SJSA1 (cell line): ENCODE data around the gene PSMG3. TPM values are rescaled to one million over a fixed set of nuclear protein-coding genes. Genes with fewer than 3 reads are reported as not detected.

Source experiments
- DNase-seq, 2 experiments: peaks; one replicate each; pipeline ENCODE4 v3.0.0-alpha.2; 2015 to 2020; ENCODE audit warnings: low spot score in 2 of 2, low read depth in 1 of 2
- H3K27ac ChIP-seq: fragments of 250-450 bp; sonication (Bioruptor Pico); 2 replicates; pipeline ENCODE4 v1.5.1; 2020; ENCODE audit warnings: mild to moderate bottlenecking, moderate library complexity
- H3K27me3 ChIP-seq: fragments of 250-450 bp; sonication (Bioruptor Pico); replicated peaks from 2 replicates; pipeline ENCODE4 v1.5.1; 2020; ENCODE audit warnings: mild to moderate bottlenecking, moderate library complexity
- H3K36me3 ChIP-seq: fragments of 250-450 bp; sonication (Bioruptor Pico); 2 replicates; pipeline ENCODE4 v1.5.1; 2020; ENCODE audit warnings: mild to moderate bottlenecking
- H3K4me1 ChIP-seq: fragments of 250-450 bp; sonication (Bioruptor Pico); replicated peaks from 2 replicates; pipeline ENCODE4 v1.6.1; 2021; ENCODE audit warnings: mild to moderate bottlenecking
- H3K4me3 ChIP-seq: fragments of 250-450 bp; sonication (Bioruptor Pico); 2 replicates; pipeline ENCODE4 v1.5.1; 2020; ENCODE audit warnings: mild to moderate bottlenecking
- H3K9me3 ChIP-seq: fragments of 250-450 bp; sonication (Bioruptor Pico); replicated peaks from 2 replicates; pipeline ENCODE4 v1.5.1; 2020; ENCODE audit warnings: mild to moderate bottlenecking
- total RNA-seq: library from RNA; depleted of rRNA; stranded (reverse); fragments of >200 nt; shearing (Covaris generic); gene quantifications from 2 replicates; pipeline ENCODE4 v1.2.3, GENCODE V29; 2014; rRNA removed

The PSMG3 gene, protein sequence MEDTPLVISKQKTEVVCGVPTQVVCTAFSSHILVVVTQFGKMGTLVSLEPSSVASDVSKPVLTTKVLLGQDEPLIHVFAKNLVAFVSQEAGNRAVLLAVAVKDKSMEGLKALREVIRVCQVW
- total RNA-seq, result 63.9 and 84.7 TPM in 2 replicates

DNA sequence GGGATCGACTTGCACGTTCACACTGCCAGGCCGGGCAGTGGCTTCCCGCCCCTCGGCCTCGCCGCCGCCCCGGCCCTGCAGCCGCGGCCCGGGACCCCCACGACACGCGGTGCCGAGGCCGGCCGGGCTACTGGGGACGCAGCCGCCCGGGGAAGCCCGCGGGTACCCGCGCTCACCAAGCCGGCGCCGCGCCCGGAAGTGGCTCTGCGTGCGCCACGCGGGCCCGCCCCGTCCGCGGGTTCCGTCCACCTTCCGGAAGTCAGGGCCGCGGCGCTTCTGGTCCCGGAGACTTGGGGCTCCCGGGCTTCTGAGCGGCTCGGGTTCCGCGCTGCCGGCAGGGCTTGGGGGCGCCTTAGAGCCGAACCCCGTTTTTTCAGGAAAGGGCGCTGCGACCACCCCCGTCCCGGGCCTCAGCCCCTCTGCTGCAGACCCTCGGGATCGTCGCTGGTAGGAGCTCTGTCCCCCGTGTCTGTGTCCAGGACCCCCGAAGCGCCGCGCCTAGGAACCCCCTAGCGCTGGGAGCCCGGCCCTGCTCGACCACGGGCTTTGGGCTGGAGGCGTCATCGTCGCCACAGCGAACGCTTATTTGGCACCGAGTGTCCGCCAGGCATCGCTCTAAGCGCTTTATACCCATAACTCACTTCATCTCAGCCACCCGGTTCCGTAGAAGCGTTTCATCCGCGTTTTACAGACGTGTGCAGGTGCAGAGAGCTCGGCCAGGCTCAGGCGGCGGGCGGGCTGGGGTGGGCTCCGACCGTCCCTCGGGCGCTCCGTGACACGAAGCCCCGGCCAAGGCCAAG is at the start of gene PSMG3:
Gene PSMG3, minus strand, starts transcription at position 200 of the 800 bp plus-strand sequence. CDS start 693 bp downstream, outside the sequence.
- peak within 1 kb of the TSS; percentile 82 for H3K27ac ChIP-seq

GRCh38 chr7:1618475-1618874 is 48.6 kb upstream of the PSMG3 start:
- Histone ChIP-seq H3K36me3 (no peaks in the 10 kb centered on the region), H3K4me1 (no peaks in the 10 kb centered on the region), H3K27me3 (0 out of 2 replicates have a peak, but pooled peaks cover 10% of the 10 kb centered on the region), H3K4me3 (no peak overlapping the region), H3K9me3 (no peaks in the 10 kb centered on the region), H3K27ac (no peak overlapping the region)
- no peak for DNase-seq

More for the DNA sequence above, at the start of gene PSMG3:
- Histone ChIP-seq H3K27me3 (no peaks in the 10 kb centered on the region), H3K36me3 (peaks cover 40% of the 10 kb centered on the region), H3K9me3 (no peaks in the 10 kb centered on the region; the same call in 1 of the 2 replicates), H3K4me3 (peak within 1 kb of the TSS; percentile 94), H3K4me1 (peaks cover 33% of the 10 kb centered on the region)
- peak; percentile 87 to 90 for DNase-seq

- Histone ChIP-seq H3K9me3 (no peaks in the 10 kb centered on the region), H3K36me3 (no peaks in the 10 kb centered on the region), H3K4me1 (no peaks in the 10 kb centered on the region), H3K27me3 (0 out of 2 replicates have a peak, but pooled peaks cover 10% of the 10 kb centered on the region), H3K4me3 (no peak overlapping the region), H3K27ac (no peak overlapping the region)
- no peak for DNase-seq
Measured at GRCh38 chr7:1617957-1618356, 48.1 kb upstream of the PSMG3 start.

- Histone ChIP-seq H3K4me3 (no peak overlapping the region), H3K27ac (no peak overlapping the region)
- DNase-seq, result no peak
Measured at GRCh38 chr7:1616741-1617140, 46.9 kb upstream of the PSMG3 start.

GRCh38 chr7:1611708-1612241 is 41.9 kb upstream of the PSMG3 start:
- H3K36me3 ChIP-seq, result no peaks in the 10 kb centered on the region
- H3K4me3 ChIP-seq, result no peak overlapping the region
- no peaks in the 10 kb centered on the region for H3K9me3 ChIP-seq
- peak; percentile 81 to 84 for DNase-seq
- peaks cover 19% of the 10 kb centered on the region for H3K4me1 ChIP-seq
- 0 out of 2 replicates have a peak, but pooled peaks cover 3% of the 10 kb centered on the region for H3K27me3 ChIP-seq
- H3K27ac ChIP-seq, result peak overlapping the region; percentile 37; the same call in 1 of the 2 replicates

More at GRCh38 chr7:1616741-1617140, 46.9 kb upstream of the PSMG3 start:
- H3K27me3 ChIP-seq, result 0 out of 2 replicates have a peak, but pooled peaks cover 10% of the 10 kb centered on the region
- H3K9me3 ChIP-seq, result no peaks in the 10 kb centered on the region
- no peaks in the 10 kb centered on the region for H3K36me3 ChIP-seq
- peaks cover 9% of the 10 kb centered on the region for H3K4me1 ChIP-seq

DNA sequence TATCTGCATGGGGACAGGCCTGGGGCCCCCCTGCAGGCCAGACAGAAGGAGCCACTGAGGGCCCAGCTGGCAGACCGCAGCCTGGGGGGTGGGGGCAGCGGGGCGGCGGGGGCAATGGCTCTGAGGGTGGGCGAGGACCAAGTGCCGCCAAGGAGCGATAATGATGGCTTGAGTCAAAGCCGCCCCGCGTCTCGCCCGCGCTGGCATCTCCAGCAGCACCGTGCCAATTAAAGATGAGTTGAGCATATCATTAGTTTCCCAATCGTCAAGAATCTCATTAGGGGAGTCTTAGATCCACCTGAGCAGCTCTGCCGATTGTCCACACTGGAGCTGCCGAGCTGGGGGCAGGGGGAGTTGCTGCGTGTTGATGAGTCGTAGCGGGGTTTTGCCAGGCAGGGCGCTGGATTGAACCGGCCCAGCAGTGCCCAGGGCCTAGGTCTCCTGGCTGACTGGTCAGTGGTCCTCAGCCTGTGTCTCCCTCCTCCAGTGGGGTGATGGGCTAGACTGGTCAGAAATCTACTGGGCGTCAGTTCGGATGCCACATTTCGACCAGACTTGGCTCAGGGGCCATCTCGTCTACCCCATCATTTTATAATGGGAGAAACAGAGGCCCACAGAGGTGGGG is 41.0 kb upstream of the PSMG3 start:
- no peak for DNase-seq
- H3K27me3 ChIP-seq, result 0 out of 2 replicates have a peak, but pooled peaks cover 3% of the 10 kb centered on the region
- no peaks in the 10 kb centered on the region for H3K36me3 ChIP-seq
- H3K4me3 ChIP-seq, result no peak overlapping the region
- no peak overlapping the region for H3K27ac ChIP-seq
- peaks cover 19% of the 10 kb centered on the region for H3K4me1 ChIP-seq
- no peaks in the 10 kb centered on the region for H3K9me3 ChIP-seq

DNA sequence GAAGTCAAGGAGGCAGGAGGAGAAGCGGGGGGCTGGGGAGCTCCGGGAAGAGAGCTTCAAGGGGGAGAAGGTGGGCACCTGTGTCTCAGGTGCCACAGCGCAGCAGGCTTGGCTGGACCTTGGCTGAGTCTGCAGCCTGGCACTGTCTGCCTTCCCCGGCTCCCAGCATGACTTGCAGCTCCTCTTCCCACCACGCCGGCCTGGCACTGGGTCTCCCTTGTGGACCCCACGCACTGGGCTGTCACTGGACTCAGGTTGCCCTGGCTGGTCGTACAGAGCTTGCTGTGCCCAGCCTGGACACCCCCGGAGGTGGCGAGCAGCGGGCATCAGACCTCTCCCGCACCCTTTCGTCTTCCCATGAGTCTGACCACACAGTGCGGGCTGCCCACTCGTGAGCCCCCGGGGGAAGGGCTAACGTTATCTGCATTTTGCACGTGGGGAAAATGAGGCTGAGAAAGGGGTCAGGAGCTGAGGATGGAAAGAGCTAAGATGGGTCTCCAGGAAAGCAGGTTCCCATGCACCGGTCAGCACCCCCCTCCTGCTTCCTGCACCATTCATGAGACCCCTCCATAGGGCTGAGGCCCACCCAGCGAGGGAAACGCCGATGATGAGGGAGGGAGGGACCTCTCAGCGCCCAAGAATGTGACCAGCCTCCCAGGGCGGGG is 40.3 kb upstream of the PSMG3 start:
- H3K36me3 ChIP-seq, result no peaks in the 10 kb centered on the region

DNA sequence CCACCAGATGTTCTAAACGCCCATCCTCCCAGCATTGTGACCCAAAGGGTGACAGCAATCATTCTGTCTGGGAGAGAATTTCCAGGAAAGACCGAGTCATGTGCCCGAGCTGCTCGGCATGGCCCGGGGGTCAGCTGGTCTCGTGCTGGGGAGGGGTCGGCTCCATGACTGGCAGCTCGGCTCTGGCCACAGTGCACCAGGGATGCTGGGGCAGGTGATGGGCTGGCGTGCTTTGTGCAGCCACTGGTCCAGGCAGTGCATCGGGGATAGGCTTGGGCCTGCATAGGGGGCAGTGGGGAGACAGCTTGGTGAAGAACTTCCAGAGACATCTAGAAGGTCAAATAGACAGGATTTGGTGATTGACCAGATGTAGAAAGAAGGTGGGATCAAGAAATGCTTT is 39.2 kb upstream of the PSMG3 start:
- Histone ChIP-seq H3K27ac (no peak overlapping the region), H3K36me3 (no peaks in the 10 kb centered on the region), H3K4me1 (peaks cover 19% of the 10 kb centered on the region), H3K4me3 (no peak overlapping the region), H3K9me3 (no peaks in the 10 kb centered on the region), H3K27me3 (peaks cover 7% of the 10 kb centered on the region; the same call in 1 of the 2 replicates)
- DNase-seq, result no peak

More for the DNA sequence above, 40.3 kb upstream of the PSMG3 start:
- H3K4me1 ChIP-seq, result peaks cover 19% of the 10 kb centered on the region
- DNase-seq, result no peak
- H3K9me3 ChIP-seq, result no peaks in the 10 kb centered on the region
- peaks cover 4% of the 10 kb centered on the region; the same call in 1 of the 2 replicates for H3K27me3 ChIP-seq
- H3K27ac ChIP-seq, result no peak overlapping the region
- H3K4me3 ChIP-seq, result no peak overlapping the region

- peaks cover 11% of the 10 kb centered on the region; the same call in 1 of the 2 replicates for H3K27me3 ChIP-seq
- no peaks in the 10 kb centered on the region for H3K9me3 ChIP-seq
- no peaks in the 10 kb centered on the region for H3K36me3 ChIP-seq
- no peak overlapping the region for H3K4me3 ChIP-seq
- H3K4me1 ChIP-seq, result peaks cover 19% of the 10 kb centered on the region
- DNase-seq, result no peak
- H3K27ac ChIP-seq, result no peak overlapping the region
Measured at GRCh38 chr7:1608318-1608717, 38.5 kb upstream of the PSMG3 start.

GRCh38 chr7:1607696-1608095 is 37.9 kb upstream of the PSMG3 start:
- no peaks in the 10 kb centered on the region for H3K36me3 ChIP-seq
- H3K9me3 ChIP-seq, result no peaks in the 10 kb centered on the region
- H3K4me1 ChIP-seq, result peaks cover 19% of the 10 kb centered on the region
- H3K27me3 ChIP-seq, result peaks cover 11% of the 10 kb centered on the region; the same call in 1 of the 2 replicates
- no peak overlapping the region for H3K27ac ChIP-seq
- no peak for DNase-seq
- no peak overlapping the region for H3K4me3 ChIP-seq

- Histone ChIP-seq H3K27me3 (peaks cover 11% of the 10 kb centered on the region; the same call in 1 of the 2 replicates), H3K9me3 (no peaks in the 10 kb centered on the region), H3K4me1 (peaks cover 13% of the 10 kb centered on the region), H3K27ac (no peak overlapping the region), H3K4me3 (no peak overlapping the region), H3K36me3 (no peaks in the 10 kb centered on the region)
- no peak for DNase-seq
Measured at GRCh38 chr7:1607001-1607400, 37.2 kb upstream of the PSMG3 start.

GRCh38 chr7:1604383-1604782 is 34.6 kb upstream of the PSMG3 start:
- H3K36me3 ChIP-seq, result no peaks in the 10 kb centered on the region

More at GRCh38 chr7:1604383-1604782, 34.6 kb upstream of the PSMG3 start:
- no peak for DNase-seq
- Histone ChIP-seq H3K27ac (no peak overlapping the region), H3K4me1 (no peaks in the 10 kb centered on the region), H3K9me3 (no peaks in the 10 kb centered on the region), H3K4me3 (no peak overlapping the region), H3K27me3 (peaks cover 18% of the 10 kb centered on the region; the same call in 1 of the 2 replicates)
